Measurements from ENCODE around the gene SAMD14.

DNA sequence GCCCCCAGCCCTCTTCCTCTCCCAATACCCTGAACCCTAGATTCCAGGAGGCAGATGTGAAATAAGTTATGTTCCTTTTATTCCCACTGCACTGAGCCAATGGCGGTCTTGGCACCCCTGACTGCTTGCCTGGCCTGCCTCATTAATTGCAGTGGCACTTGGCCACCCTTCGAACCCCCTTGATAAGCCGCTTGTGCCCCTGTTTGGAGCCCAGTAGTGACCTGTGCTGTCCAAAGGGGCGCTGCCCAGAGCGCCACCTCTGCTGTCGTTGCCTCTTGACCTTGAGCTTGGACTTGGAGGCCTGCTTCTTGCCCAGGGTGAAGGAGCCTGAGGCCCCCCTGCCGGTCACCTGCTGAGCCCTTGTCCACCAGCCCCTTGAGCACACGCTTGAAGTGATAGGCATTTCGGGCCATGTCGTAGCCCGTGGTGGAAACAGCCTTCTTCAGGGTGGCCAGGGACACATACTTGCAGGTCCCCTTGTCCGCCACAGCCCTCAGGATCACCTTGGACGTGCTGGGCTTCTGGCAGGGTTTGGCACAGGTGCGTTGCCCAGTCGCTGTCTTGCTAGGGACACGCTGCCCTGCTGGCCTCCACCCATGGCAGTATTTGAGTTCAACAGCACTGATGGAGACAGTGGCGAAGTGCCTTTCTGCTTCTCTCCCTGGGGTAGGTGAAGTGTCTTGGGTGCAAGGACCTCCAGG, 41.6 kb upstream of the SAMD14 start:
- no peak for TF ChIP-seq EZH2 (IDR thresholded peaks at IDR 0.05; ENCODE audit: low read length, missing control alignments)
- TF ChIP-seq, protein P1, sequence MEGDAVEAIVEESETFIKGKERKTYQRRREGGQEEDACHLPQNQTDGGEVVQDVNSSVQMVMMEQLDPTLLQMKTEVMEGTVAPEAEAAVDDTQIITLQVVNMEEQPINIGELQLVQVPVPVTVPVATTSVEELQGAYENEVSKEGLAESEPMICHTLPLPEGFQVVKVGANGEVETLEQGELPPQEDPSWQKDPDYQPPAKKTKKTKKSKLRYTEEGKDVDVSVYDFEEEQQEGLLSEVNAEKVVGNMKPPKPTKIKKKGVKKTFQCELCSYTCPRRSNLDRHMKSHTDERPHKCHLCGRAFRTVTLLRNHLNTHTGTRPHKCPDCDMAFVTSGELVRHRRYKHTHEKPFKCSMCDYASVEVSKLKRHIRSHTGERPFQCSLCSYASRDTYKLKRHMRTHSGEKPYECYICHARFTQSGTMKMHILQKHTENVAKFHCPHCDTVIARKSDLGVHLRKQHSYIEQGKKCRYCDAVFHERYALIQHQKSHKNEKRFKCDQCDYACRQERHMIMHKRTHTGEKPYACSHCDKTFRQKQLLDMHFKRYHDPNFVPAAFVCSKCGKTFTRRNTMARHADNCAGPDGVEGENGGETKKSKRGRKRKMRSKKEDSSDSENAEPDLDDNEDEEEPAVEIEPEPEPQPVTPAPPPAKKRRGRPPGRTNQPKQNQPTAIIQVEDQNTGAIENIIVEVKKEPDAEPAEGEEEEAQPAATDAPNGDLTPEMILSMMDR (conservative IDR thresholded peaks at IDR 0.05 in 1 of 2, IDR thresholded peaks at IDR 0.05 in 1 of 2; ENCODE audit: low read depth in 1 of 2, low read length in 2 of 2) = no peak
